Upper lobe of left lung (tissue), 6 donors: ENCODE results near the gene COBLL1. TPM values are rescaled to one million over a fixed set of nuclear protein-coding genes. Genes with fewer than 3 reads are reported as not detected.

Experiments used
- ATAC-seq, 2 donors: fragments of 200-7000 bp; cut with Tn5 transposase; one replicate each; pipeline ENCODE4 v1.9.1; 2022; ENCODE audit warnings: mild to moderate bottlenecking in 2 of 2, moderate library complexity in 2 of 2; ENCODE audit not compliant: low FRiP score in 2 of 2
- DNase-seq, 2 donors: peaks; one replicate each; pipeline ENCODE4 v3.0.0-alpha.2; 2019 to 2020
- H3K27ac ChIP-seq, 4 donors: fragments of 200-600 bp; sonication (generic); one replicate each; pipeline ENCODE4 v1.5.1; 2016 to 2019
- H3K27me3 ChIP-seq, 4 donors: fragments of 200-600 bp; sonication (generic); one replicate each; pipeline ENCODE4 v1.5.1; 2017 to 2019
- H3K36me3 ChIP-seq, 4 donors: fragments of 200-600 bp; sonication (generic); one replicate each; pipeline ENCODE4 v1.5.1; 2016 to 2019
- H3K4me1 ChIP-seq, 4 donors: fragments of 200-600 bp; sonication (generic); one replicate each; pipeline ENCODE4 v1.5.1; 2018 to 2019
- H3K4me3 ChIP-seq, 4 donors: fragments of 200-600 bp; sonication (generic); one replicate each; pipeline ENCODE4 v1.5.1; 2017 to 2019; ENCODE audit warnings: mild to moderate bottlenecking in 2 of 4, moderate library complexity in 1 of 4
- H3K9me3 ChIP-seq, 4 donors: fragments of 200-600 bp; sonication (generic); one replicate each; pipeline ENCODE4 v1.5.1; 2018 to 2019
- CTCF ChIP-seq, 6 experiments: fragments of 450-650 bp in 4 of 6; fragments of 200-600 bp in 2 of 6; sonication (generic) in 2 of 6; IDR thresholded peaks; one replicate each; pipeline ENCODE4 v1.5.1; 2016 to 2019; ENCODE audit warnings: antibody characterized with exemption in 6 of 6
- EP300 ChIP-seq, 4 donors: sonication (generic); formaldehyde crosslinking; IDR thresholded peaks; one replicate each; pipeline ENCODE4 v1.5.1; 2017; ENCODE audit warnings: antibody characterized with exemption in 4 of 4, control low read depth in 2 of 4
- POLR2A ChIP-seq, 4 donors: fragments of 450-650 bp; IDR thresholded peaks; one replicate each; pipeline ENCODE4 v1.5.1; 2016 to 2017; ENCODE audit warnings: antibody characterized with exemption in 4 of 4, mild to moderate bottlenecking in 2 of 4
- POLR2AphosphoS5 ChIP-seq, 2 donors: sonication (generic); formaldehyde crosslinking; IDR thresholded peaks; one replicate each; pipeline ENCODE4 v1.5.1; 2017; ENCODE audit warnings: antibody characterized with exemption in 2 of 2
- WGBS, 2 donors: methylation state at CpG; one replicate each; pipeline ENCODE4 v1.1.5; 2017 to 2018; 5-methylcytosine and 5-hydroxymethylcytosine counted together
- total RNA-seq, 6 donors: library from RNA; depleted of rRNA in 4 of 6; stranded (reverse); fragments of >200 nt in 4 of 6; gene quantifications; one replicate each; pipeline versions ENCODE4 v1.1.0 to v1.2.1, GENCODE V29; 2016 to 2021
- donor health status: DM: no; HTN: no; CAD: no; lungs with moderate emphysema.
- donor health status: DM: no; HTN: yes; CAD: no; lungs with severe emphysema.

Gene COBLL1
- total RNA-seq, 6 donors from 2014 or later: 64.3 to 128 (median 90.1) TPM

GRCh38 chr2:164722616-164723338 lies 118.8 kb downstream of the COBLL1 start:
- DNase-seq: no peak
- Histone ChIP-seq H3K4me1 (peaks cover 0 to 7% (median 2%) of the 10 kb centered on the region in 4 donors), H3K4me3 (no peak overlapping the region), H3K27me3 (no peaks in the 10 kb centered on the region), H3K27ac (peak overlapping the region in 1 of 4 donors; percentile 2), H3K36me3 (peaks cover under 1 to 21% (median 6%) of the 10 kb centered on the region in 4 donors), H3K9me3 (no peaks in the 10 kb centered on the region)
- TF ChIP-seq POLR2A (IDR thresholded peaks at IDR 0.05): no peak
- TF ChIP-seq POLR2AphosphoS5 (IDR thresholded peaks at IDR 0.05): no peak
- no peak for TF ChIP-seq EP300 (IDR thresholded peaks at IDR 0.05)
- TF ChIP-seq CTCF (IDR thresholded peaks at IDR 0.05): no peak
- ATAC-seq: peak in 1 of 2 donors; percentile 48
- WGBS, 2 donors: 38 to 45% methylated on average over 2 of the region's 2 CpGs

GRCh38 chr2:164721430-164721829 lies 120.2 kb downstream of the COBLL1 start:
- peaks cover 0 to 7% (median 2%) of the 10 kb centered on the region in 4 donors for H3K4me1 ChIP-seq
- H3K27ac ChIP-seq: no peak overlapping the region
- no peaks in the 10 kb centered on the region for H3K27me3 ChIP-seq
- no peak for ATAC-seq
- WGBS, 2 donors: 89 to 97% methylated on average over 1 of the region's 1 CpG
- TF ChIP-seq POLR2AphosphoS5 (IDR thresholded peaks at IDR 0.05) (no peak), EP300 (IDR thresholded peaks at IDR 0.05) (no peak), POLR2A (IDR thresholded peaks at IDR 0.05) (no peak), CTCF (IDR thresholded peaks at IDR 0.05) (no peak)
- no peak overlapping the region for H3K4me3 ChIP-seq
- peaks cover 4 to 24% (median 8%) of the 10 kb centered on the region in 4 donors for H3K36me3 ChIP-seq
- no peak for DNase-seq
- no peaks in the 10 kb centered on the region for H3K9me3 ChIP-seq

- Histone ChIP-seq H3K27ac (no peak overlapping the region), H3K36me3 (peaks cover 4 to 24% (median 8%) of the 10 kb centered on the region in 4 donors), H3K4me3 (no peak overlapping the region), H3K4me1 (peaks cover 0 to 7% (median 2%) of the 10 kb centered on the region in 4 donors), H3K9me3 (no peaks in the 10 kb centered on the region), H3K27me3 (no peaks in the 10 kb centered on the region)
- DNase-seq (no peak), ATAC-seq (peak in 1 of 2 donors; percentile 82)
- TF ChIP-seq POLR2AphosphoS5 (IDR thresholded peaks at IDR 0.05): no peak
- no peak for TF ChIP-seq EP300 (IDR thresholded peaks at IDR 0.05)
- 67 to 70% methylated on average over 3 of the region's 3 CpGs for WGBS, 2 donors
These were observed 121.4 kb downstream of the COBLL1 start for GRCh38 chr2:164719996-164720941.

- Histone ChIP-seq H3K27me3 (no peaks in the 10 kb centered on the region), H3K36me3 (peaks cover 4 to 24% (median 8%) of the 10 kb centered on the region in 4 donors), H3K9me3 (no peaks in the 10 kb centered on the region), H3K27ac (no peak overlapping the region), H3K4me3 (no peak overlapping the region), H3K4me1 (peaks cover 0 to 2% (median 0%) of the 10 kb centered on the region in 4 donors)
- no peak for ATAC-seq
- peak in 5 of 6 experiments; percentile 14 to 50 (median 39) for TF ChIP-seq CTCF (IDR thresholded peaks at IDR 0.05)
- no peak for TF ChIP-seq POLR2A (IDR thresholded peaks at IDR 0.05)
- 68 to 70% methylated on average over 6 of the region's 6 CpGs for WGBS, 2 donors
- DNase-seq: no peak
These were observed 124.4 kb downstream of the COBLL1 start for GRCh38 chr2:164717000-164717803.
